ENCODE data around the gene PSAP.

PSAP gene

GRCh38 chr10:71846816-71847215 lies 4.2 kb downstream of the PSAP start:
- DNase-seq (ENCODE audit: low read depth, low spot score), result no peak
- peak overlapping the region; percentile 77 for H3K27ac ChIP-seq

GRCh38 chr10:71845410-71846405 lies 5.3 kb downstream of the PSAP start:
- no peak for DNase-seq (ENCODE audit: low read depth, low spot score)
- H3K27ac ChIP-seq, result peak overlapping the region; percentile 77

- no peak overlapping the region for H3K27ac ChIP-seq
- no peak for DNase-seq (ENCODE audit: low read depth, low spot score)
These were observed 6.4 kb downstream of the PSAP start for GRCh38 chr10:71844695-71845094.

- no peak for DNase-seq (ENCODE audit: low read depth, low spot score)
- no peak overlapping the region for H3K27ac ChIP-seq
These were observed 7.0 kb downstream of the PSAP start for GRCh38 chr10:71844084-71844483.

DNA sequence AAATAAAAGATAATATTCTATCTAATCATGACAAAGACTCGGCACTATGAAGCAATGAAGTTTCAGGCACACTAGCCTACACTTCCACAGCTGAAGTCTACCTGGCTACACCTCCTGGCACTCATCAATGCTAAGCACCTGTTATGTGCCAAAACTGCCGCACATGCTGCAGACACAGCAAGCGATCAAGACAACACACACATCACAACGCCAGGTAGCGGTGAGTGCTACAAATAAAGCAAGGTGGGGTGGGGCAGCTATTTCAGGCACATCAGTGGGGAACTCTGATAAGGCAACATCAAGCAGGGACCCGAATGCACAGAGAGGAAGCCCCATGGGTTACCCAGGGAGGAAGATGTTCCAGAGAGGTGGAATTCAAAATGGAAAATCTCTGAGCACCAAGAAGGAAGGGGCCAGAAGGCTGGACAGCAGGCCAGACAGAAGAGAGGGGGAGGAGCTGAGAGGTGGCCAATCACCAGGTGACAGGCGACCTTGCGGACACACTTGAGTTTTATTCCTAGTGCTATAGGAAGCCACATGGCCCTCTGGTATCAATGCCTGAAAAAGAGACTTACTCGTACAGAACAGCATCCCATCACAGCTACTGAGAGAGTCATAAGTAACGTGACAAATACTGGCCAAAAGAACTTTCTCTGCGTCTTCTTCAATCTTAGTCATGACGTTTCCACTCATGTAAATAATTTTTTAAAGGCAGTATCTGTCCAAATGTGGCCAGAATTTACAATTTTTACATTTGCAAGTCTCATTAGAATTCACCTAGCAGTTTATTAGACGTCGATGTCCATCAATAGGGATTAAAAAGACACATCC lies 8.0 kb downstream of the PSAP start:
- no peak overlapping the region for H3K27ac ChIP-seq
- no peak for DNase-seq (ENCODE audit: low read depth, low spot score)

DNA sequence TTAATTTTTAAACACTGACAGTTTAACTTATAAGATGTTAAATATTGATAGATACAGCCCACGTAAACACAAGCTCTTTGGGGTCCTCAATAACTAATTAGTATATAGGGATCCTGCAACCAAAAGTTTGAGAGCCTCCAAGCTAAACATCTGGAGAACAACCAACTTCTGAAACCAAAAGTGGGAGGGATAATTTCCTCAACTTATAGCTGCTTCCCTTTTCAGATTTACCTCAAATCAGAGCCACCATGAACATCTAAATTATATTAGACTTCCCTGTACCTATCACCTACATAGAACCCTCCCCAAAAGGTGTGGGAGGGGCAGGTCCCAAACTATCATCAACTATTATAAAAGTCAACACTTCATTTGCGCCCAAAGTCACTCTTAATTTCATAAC lies 8.6 kb downstream of the PSAP start:
- H3K27ac ChIP-seq, result no peak overlapping the region
- DNase-seq (ENCODE audit: low read depth, low spot score), result no peak

- peak overlapping the region; percentile 90 for H3K27ac ChIP-seq
- no peak for DNase-seq (ENCODE audit: low read depth, low spot score)
These were observed 10.1 kb downstream of the PSAP start for GRCh38 chr10:71840958-71841335.

- no peak for DNase-seq (ENCODE audit: low read depth, low spot score)
- peak overlapping the region; percentile 90 for H3K27ac ChIP-seq
These were observed 10.7 kb downstream of the PSAP start for GRCh38 chr10:71840177-71840957.

GRCh38 chr10:71838264-71839211 lies 12.5 kb downstream of the PSAP start:
- H3K27ac ChIP-seq, result peak overlapping the region; percentile 90
- DNase-seq (ENCODE audit: low read depth, low spot score), result peak; percentile 73

GRCh38 chr10:71837098-71837827 lies 13.8 kb downstream of the PSAP start:
- peak overlapping the region; percentile 90 for H3K27ac ChIP-seq
- no peak for DNase-seq (ENCODE audit: low read depth, low spot score)

GRCh38 chr10:71836596-71836974 lies 14.5 kb downstream of the PSAP start:
- DNase-seq (ENCODE audit: low read depth, low spot score), result no peak
- peak overlapping the region; percentile 90 for H3K27ac ChIP-seq

DNA sequence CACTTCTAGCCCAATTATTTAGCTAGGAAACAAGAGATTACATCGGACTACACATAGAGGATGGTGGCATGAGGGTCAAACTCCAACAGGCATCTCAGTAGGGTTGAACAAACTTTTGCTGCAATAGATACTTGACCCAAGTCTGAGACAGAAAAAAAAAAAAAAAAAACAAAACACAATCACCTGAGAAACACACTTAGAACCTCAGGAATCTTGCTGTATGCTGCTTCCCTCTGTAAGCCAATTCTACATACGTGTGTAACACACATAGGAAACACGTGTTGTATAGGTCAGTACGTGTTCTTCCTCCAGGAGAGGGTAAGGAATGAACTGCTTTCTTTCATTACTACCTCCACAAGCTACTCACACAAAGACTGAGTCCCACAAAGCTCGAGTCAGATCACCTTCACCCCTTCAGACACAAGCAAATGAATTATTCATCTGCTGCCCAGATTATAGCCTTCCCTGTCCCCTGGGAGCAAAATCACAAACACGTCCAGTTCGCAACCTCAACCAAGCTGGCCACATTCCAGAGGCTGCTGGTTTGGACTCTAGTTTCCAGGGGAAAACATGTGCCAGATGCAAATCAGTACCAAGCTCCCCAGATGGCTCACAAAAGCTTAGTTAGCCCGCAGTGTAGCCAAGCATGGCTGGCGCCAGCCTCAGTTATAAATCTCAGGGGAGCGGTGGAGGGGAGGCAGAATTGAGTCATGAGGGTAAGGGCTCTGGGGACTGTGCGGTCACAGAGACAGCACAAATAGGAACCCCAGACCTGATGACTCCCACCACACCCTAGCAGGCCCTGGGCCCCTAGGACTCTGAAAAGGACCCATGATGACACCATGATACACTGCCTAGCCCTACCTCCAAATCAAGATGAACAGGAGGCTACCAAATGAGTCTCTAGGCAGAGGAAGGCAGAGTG lies 15.1 kb downstream of the PSAP start:
- DNase-seq (ENCODE audit: low read depth, low spot score), result no peak
- H3K27ac ChIP-seq, result peak overlapping the region; percentile 90

GRCh38 chr10:71834343-71834674 lies 16.7 kb downstream of the PSAP start:
- H3K27ac ChIP-seq, result no peak overlapping the region
- no peak for DNase-seq (ENCODE audit: low read depth, low spot score)

- DNase-seq (ENCODE audit: low read depth, low spot score), result no peak
- H3K27ac ChIP-seq, result peak overlapping the region; percentile 59
These were observed 17.4 kb downstream of the PSAP start for GRCh38 chr10:71833451-71834342.

- peak overlapping the region; percentile 59 for H3K27ac ChIP-seq
- DNase-seq (ENCODE audit: low read depth, low spot score), result no peak
These were observed 18.1 kb downstream of the PSAP start for GRCh38 chr10:71832967-71833366.

DNA sequence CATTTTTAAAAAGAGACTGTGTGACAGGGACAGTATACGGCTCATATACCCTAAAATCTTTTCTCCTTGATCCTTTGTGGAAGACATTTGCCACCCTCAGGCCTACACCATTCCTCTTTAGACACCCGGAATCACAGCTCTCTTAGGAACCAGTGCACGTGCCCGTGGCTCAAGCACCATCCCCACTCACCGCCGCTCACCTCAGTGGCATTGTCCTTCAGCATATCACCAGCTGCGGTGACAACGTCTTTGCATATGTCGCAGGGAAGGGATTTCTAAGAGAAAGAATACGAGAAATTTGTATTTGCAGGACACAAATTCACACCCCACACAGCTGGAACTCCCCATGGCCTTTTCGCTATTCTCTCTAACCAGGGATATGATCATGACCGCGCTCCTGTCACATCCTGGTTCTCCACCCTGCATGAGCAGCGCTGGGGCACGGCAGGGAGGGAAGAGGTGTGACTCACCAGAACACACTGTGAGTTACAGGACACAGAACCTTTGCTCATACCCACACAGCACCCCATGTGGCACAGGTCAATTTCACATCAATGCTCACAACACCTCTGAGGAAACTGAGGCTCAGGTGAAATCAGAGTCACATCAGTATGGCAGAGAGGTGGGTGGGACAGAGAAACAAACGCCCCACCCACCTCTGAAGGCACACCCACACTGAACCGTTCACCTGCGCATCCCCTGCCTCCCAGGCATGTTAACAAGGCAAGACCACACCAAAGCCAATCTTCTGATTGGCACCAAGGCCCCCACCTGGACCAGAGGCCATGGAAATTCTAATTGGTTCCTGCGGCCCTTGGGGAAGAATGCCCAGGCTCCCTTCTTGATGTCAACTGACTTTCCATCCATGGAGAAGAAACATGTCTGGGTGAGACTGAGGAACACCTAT lies 19.2 kb downstream of the PSAP start:
- H3K27ac ChIP-seq, result peak overlapping the region; percentile 59
- peak; percentile 66 for DNase-seq (ENCODE audit: low read depth, low spot score)
